ENCODE measurements around the gene VMAC.
"Not testable (repeated sequence)": the region's sequence is repeated elsewhere in the genome, so short reads cannot be mapped to it uniquely, and the experiment has no call there.

Gene VMAC, protein sequence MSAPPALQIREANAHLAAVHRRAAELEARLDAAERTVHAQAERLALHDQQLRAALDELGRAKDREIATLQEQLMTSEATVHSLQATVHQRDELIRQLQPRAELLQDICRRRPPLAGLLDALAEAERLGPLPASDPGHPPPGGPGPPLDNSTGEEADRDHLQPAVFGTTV

DNA sequence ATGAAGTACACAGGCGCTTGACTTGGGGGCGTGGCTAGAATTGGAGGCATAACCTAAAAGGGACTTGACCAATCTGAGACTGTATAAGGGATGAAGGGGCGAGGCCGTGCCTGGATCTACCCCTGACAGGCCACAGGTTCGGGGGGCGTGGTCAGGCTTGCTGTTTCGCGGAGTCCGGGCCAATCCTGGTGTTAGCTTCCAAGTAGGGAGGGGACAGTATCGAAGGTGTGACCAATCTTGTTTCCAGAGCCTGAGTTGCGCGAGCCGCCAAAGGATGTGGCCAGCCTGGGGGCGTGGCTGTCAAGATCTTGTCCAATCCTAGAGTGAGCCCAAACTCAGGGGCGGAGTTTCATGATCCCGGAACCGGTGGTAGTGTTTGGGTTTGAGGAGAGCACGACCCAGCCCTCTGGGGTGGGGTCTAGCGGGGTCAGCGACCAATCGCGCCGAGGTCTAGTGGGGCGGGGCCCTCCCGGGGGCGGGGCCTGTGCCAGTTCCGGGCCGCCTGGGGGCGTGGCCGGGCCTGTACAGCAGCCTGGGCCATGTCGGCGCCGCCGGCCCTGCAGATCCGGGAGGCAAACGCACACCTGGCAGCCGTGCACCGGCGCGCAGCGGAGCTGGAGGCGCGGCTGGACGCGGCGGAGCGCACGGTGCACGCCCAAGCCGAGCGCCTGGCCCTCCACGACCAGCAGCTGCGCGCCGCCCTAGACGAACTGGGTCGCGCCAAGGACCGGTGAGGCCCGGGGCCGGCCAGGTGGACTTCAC, at the start of gene VMAC:
Gene VMAC, plus strand, starts transcription at position 521 of the 762 bp plus-strand sequence. Its CDS starts 19 bp downstream, at position 540.
- peak; percentile 100 for DNase-seq

DNA sequence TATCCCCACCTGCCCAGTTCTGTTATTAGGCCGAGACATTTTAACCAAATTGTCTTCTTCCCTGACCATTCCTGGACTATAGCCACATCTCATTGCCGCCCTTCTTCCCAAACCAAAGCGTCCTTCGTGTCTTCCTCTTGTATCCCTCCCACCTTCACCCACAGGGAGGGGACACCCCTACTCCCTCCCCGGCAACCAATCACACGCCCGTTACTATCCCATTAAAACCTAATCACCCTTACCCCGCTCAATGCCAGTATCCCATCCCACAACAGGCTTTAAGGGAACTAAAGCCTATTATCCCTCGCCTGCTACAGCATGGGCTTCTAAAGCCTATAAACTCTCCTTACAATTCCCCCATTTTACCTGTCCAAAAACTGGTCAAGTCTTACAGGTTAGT, 49.5 kb upstream of the VMAC start:
- not testable (repeated sequence) for DNase-seq

DNA sequence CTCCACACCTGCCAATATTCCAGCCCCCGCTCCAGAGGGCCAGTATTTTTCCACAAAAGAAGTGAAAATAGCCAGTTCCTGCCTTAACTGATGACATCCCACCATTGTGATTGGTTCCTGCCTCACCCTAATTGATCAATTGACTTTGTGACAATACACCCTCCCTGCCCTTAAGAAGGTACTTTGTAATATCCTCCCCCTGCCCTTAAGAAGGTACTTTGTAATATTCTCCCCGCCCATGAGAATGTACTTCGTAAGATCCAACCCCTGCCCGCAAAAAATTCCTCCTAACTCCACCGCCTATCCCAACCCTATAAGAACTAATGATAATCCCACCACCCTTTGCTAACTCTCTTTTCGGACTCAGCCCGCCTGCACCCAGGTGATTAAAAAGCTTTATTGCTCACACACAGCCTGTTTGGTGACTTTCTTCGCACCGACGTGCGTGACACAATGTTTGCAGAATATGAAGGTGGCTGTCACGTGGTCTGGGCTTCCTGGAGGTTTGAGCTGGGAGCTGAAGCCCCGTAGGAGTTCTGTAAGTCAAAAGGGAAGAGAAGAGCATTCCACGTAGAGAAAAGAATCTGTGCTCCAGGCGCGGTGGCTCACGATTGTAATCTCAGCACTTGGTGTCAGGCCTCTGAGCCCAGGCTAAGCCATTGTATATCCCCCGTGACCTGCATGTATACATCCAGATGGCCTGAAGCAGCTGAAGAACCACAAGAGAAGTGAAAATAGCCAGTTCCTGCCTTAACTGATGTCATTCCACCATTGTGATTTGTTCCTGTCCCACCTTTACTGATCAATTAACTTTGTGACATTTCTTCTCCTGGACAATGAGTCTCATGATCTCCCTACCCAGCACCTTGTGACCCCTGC, 47.2 kb upstream of the VMAC start:
- no peak for DNase-seq

DNA sequence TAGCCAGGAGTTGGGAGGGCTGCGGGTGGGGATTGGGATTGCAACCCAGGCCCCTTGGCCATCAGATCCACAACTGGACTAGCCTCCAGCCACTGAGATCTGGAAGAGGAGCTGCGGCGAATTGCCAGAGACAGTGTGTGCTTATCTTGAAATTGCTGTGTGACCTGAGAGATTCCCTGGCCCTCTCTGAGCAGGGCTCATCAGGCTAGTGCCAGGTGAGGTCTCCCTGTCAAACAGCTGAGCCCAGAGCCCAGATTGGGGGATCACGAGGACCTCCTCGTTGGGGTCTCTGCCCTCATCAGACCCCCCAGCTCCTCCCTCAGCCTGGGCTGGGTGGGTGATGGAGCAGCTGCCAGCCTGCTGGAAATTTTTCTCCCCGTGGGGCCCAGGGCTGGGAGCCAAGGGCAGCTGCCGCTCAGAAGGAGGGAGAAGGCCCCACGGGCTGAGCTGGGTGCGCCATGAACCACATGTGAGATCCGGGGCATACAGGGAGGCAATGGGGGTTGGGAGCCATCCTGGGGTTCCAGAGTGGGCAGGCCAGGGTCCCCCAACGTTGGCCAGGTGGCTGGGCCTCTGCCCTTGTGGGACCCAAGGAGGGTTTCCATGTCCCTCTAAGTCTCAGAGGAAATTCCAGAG, 41.5 kb upstream of the VMAC start:
- DNase-seq, result no peak

DNA sequence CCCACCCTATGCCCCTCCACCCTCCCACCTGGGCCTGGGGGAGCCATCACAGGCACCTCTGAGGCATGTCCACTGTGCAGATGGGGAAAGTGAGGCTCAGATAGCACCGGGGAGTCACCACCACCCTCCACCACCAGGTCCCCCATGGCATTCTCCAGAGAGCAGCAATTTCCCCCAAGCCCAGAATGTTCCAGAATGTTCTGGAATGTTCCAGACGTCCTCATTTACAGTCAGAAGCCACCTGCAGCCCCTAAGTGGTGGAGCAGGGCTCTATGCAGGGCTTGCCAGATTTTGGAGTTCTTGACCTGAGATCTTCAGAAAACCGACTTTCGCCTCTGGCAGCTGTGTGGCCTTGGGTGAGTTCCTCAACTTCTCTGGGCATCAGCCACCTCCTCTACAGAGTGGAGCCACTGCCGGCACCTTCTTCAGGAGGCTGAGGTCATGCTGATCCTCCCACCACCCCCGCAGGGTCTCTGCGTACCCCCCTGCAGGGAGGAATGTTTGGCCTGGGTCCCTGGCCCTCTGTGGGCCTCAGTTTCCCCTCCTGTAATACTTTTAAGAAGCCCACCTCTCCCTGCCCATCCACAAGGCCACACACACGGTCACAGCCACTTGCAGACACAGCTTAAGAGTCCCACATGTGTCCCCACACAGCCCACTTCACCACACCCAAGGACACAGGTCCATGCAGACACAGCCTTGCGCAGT, 40.5 kb upstream of the VMAC start:
- DNase-seq, result no peak

DNA sequence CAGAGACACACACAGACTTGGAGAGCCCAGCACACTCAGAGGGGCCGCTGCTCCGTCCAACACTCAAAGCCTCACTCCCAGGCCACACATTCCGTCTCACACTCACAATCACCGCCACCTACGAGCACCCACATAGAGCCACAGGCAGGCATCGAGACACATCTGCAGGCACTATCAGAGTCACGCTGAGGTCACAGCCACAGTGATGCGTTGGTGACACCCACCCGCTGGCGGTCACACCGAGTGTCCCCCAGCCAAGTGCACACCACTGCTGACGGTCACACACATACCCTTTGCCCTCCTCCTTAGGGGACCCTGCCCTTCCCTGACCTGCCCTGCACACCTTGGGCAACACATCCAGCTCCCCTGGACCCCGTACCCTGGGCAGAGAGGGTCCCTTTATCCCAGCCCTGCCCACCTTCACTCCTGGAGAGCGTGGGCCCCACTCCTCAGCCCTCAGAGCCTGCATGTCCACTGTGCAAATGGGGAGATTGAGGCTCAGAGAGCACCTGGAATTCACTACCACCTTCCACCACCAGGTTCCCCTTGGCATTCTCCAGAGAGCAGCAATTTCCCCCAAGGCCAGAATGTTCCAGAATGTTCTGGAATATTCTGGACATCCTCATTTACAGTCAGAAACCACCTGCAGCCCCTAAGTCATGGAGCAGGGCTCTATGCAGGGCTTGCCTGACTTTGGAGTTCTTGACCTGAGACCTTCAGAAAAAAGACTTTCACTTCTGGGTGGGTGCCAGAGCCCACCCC, 39.8 kb upstream of the VMAC start:
- no peak for DNase-seq

DNA sequence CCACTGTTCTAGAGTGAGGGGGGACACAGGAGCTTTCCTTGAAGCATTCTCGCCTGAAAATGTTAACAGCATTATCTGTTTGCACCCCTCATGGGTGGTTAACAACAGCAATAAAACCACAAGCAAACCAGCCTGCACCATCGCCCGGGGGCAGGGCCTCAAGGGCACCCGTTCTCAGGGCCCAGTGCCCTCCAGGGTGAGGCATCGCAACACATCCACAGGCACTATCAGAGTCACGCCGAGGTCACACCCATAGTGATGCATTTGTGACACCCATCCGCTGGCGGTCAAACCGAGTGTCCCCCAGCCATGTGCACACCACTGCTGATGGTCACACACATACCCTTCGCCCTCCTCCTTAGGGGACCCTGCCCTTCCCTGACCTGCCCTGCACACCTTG, 38.9 kb upstream of the VMAC start:
- no peak for DNase-seq

DNA sequence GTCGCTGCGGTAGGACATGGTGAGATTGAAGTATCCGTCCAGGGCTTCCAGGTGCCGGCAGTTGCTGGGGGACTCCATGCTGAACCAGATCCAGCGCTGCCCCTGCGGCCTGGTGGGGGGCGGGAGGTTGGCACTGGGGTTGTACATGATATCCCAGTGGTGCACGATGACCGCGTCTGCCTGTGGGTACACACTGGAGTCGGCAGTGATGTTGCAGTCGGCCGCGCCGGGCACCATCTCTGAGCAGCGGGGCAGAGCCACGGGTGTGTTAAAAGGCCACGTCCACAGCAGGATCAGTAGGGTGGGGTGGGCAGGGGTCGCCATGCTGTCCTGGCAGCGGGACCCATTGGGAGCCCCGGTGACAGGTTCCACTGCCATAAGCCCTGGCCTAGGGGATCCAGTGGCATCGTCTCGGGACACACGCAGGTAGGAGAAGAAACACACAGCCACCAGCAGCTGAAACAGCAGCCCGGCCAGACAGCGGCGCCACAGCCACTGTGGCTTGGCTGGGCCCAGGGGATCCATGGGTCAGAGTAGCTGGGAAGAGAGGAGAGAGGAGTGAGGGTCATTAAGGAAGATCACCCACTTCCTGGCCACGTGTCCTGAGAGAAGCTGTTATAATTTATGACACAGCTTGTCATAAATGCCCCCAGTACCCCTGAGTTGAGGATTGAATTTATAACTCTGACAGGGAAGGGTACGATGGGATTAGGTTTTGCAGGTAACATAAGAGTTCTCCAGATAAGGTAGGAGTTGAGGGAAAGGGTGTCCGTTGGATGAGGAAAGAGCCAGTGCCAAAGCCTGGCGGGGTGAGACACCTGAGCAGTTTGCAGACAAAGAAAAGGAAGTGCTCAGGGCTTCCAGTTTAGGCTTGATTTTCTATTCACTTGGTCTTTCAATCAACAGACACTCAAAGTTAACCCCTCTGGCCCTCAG, 37.2 kb upstream of the VMAC start:
- no peak for DNase-seq

DNA sequence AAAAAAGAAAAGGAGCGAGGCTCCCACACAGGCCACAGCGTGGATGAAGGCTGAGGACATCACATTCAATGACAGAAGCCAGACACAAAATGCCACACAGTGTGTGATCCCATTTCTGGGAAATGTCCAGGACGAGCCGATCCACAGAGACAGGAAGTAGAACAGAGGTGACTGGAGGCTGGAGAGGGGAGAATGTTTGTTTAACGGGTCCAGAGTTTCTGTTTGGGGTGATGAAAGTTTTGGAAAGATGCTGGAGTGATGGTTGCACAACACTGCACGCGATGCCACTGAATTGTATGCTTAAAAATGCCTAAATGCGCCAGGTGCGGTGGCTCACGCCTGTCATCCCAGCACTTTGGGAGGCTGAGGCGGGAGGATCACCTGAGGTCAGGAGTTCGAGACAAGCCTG, 33.7 kb upstream of the VMAC start:
- DNase-seq, result no peak

DNA sequence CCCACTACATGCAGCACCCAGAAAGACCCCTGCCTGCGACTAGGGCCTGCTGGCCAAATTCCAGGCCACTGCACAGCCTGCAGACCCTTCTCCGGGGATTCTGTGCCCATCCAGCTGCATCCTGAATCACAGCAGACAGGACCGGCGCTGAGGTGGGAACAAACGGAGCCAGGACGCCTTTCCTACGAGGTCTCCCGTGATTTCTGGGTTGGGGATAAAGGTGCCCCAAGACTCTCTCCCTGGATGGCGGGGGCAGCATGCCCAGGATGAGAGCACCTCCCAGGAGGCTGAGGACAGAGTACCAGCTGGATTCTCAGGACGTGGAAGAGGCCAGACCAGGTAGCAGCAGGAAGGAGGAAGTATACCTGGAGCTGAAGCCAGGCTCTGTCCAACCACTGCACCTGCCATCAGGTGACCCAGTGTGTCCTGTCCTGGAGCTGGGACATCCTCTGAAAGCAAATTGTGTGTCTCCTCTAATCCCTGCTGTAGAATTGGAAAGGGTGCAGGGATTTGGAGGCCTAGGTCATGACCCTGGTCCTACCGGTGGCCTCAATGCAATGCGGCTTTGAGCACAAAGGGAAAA, 31.0 kb upstream of the VMAC start:
- DNase-seq, result no peak

DNA sequence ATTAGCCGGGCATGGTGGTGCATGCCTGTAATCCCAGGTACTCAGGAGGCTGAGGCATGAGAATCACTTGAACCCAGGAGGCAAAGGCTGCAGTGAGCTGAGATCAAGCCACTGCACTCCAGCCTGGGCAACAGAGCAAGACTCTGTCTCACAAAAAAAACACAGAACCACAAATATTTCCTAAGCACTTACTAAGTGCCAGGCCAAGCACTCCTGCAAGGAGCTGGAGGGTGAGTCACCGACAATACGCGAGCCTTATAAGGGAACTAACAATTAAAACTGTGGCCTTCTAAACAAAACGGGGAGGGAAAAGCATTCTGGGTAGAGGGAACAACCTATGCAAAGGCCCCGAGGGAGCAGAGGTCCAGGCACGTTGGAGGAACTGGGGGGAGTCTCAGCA, 30.2 kb upstream of the VMAC start:
- not testable (repeated sequence) for DNase-seq

DNA sequence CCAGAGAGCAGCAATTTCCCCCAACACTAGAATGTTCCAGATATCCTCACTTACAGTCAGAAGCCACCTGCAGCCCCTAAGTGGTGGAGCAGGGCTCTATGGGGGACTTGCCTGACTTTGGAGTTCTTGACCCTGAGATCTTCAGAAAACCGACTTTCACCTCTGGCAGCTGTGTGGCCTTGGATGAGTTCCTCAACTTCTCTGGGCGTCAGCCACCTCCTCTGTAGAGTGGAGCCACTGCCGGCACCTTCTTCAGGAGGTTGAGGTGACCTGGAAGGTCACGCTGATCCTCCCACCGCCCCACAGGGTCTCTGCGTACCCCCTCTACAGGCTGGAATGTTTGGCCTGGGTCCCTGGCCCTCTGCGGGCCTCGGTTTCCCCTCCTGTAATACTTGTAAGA, 27.2 kb upstream of the VMAC start:
- no peak for DNase-seq

DNA sequence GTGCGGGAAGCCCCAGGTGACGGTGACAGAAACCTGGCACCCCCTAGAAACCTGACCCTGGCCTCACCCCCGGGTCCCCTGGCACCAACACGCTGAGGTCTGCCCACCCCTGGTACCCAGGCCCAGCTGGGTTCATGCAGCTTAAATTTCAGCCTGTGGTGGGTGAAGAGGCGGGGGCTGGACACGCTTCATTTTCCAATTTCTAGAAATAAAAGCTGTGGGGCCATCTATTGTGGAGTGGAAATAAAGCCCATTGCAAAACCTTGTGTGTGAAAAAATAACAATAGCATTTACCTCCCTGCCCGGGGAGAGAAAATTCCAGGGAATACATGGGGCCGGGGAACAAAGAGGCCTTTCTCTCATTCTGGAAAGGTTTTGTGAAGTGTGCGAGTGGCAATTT, 26.8 kb upstream of the VMAC start:
- DNase-seq, result no peak

DNA sequence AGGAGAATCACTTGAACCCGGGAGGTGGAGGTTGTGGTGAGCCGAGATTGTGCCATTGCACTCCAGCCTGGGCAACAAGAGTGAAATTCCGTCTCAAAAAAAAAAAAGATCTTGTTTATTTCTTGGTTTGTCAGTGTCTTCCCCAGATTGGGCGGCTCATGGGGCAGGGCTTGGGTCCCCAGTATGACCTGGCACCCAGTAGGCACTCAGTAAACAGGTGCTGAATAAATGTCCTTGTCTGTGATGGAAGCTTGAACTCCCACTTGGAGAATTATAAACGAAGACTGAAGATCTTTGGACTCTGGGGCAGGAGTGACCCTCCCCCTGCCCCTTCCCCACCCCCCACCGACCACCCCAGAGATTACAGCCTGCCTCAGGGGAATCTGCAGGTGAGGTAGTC, 24.5 kb upstream of the VMAC start:
- DNase-seq, result no peak

DNA sequence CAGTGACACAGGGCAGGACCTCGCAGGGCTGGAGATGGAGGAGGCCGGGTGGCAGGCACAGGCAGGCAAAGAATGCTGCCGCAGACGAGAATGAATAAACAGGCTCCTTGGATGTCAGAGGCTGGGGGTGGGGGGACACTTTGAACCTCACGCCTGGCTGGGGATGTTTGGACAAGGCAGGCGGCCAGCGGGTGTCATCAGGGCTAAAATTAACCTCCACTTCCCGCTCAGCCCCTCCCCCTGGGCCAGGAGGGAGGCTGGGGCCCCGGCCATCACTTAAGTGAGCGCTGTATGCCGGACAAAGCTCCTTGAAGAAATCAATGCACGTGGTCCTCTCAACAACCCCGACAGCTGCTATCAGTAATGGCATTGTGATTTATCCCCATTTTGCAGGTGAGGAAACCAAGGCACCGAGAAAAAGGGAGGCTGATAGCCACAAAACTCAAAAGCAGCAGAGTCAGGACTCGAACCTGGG, 24.0 kb upstream of the VMAC start:
- DNase-seq, result no peak

DNA sequence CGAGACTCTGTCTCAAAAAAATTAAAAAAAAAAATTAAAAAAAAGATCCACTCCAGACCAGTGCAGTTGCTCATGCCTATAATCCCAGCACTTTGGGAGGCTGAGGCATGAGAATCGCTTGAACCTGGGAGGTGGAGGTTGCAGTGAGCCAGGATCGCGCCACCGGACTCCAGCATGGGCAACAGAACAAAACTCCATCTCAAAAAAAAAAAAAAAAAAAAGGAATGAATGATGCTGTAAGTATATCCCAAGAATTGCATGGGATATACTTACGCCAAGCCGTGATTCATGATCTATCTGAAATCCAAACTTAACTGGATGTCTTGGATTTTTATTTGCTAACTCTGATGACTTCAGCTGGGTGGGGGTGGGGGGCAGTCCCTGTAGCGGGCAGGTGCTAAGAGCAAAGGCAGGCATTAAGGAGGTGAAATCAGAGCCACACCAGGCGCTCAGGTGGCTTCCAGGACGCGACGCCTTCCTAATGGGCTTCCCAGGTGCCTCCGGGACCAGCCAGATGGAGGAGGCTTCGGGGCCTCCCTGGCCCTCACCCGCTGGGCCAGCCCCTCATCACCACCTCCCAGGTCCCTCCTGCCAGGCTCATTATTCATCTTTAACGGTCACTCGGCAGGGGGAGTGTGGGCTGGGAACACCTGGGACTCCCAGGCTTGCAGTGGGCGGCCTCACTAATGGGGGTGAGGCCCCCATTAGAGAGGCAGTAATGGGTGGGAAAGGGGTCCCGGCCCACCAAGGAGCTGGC, 23.0 kb upstream of the VMAC start:
- no peak for DNase-seq

DNA sequence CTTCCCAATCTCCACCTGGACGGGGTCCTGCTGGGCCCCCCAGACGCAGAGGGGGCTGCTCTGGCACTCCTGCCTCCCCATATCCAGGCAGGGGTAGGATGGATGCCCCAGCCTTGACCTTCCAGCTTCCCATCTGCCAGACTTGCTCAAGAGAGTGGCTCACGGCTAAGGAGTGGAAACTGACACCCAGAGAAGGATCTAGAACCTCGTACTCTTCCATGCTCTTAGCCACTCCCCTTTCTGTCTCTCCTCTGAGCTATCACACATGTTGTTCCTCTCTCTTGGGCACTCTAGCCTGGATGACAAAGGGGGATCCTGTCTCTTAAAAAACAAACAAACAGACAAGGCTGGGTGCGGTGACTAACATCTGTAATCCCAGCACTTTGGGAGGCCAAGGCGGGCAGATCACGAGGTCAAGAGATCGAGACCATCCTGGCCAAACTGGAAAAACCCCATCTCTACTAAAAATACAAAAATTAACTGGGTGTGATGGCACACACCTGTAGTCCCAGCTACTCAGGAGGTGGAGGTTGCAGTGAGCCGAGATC, 22.2 kb upstream of the VMAC start:
- DNase-seq, result no peak

DNA sequence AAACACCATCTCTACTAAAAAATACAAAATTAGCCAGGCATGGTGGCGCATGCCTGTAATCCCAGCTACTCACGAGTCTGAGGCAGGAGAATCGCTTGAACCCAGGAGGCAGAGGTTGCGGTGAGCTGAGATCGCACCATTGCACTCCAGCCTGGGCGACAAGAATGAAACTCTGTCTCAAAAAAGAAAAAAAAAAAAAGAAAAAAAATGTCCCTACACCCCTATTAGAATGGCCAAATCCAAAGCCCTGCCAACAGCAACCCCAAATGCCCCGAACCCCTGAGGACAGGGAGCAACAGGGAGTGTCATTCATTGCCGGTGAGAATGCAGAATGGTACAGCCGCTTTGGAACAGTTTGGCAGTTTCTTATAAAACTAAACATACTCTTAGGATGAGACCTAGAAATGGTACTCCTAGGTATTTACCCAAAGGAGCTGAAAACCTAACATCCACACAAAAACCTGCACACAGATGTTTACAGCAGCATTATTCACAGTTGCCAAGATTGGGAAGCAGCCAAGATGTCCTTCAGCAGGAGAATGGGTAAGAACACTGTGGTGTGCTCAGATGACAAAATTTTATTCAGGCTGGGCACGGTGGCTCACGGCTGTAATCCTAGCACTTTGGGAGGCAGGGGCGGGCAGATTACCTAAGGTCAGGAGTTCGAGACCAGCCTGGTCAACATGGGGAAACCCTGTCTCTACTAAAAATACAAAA, 21.4 kb upstream of the VMAC start:
- not testable (repeated sequence) for DNase-seq
